HepG2 (cell line): ENCODE results near the gene TAF12. TPM values are rescaled to one million over a fixed set of nuclear protein-coding genes. Genes with fewer than 3 reads are reported as not detected.

Experiments used
- ATF7 ChIP-seq, 2 experiments: fragments of 450-650 bp in 1 of 2; sonication (generic) in 1 of 2; formaldehyde crosslinking in 1 of 2; IDR thresholded peaks; 2 replicates each; pipeline versions ENCODE4 v1.4.0 to v1.6.1; 2016 to 2020; ENCODE audit warnings: antibody characterized with exemption in 1 of 2, mild to moderate bottlenecking in 1 of 2, missing genetic modification reagents in 1 of 2
- CEBPB ChIP-seq: IDR thresholded peaks from 2 replicates; pipeline ENCODE4 v1.6.1; 2011; ENCODE audit warnings: low read depth, low read length, improper control_type of control experiment, borderline replicate concordance
- HDAC6 ChIP-seq: fragments of 200-600 bp; sonication (generic); IDR thresholded peaks from 2 replicates; pipeline ENCODE4 v1.7.0; 2017; ENCODE audit warnings: mild to moderate bottlenecking, antibody characterized with exemption, low read length, low read depth
- HNRNPL ChIP-seq: fragments of 200-400 bp; formaldehyde crosslinking; IDR thresholded peaks from 2 replicates; pipeline ENCODE4 v1.6.1; 2017; ENCODE audit warnings: mild to moderate bottlenecking, low read depth, low read length
- KLF13 ChIP-seq: sonication (generic); formaldehyde crosslinking; IDR thresholded peaks from 2 replicates; pipeline ENCODE4 v1.4.0; 2020; ENCODE audit warnings: mild to moderate bottlenecking, missing genetic modification reagents
- MIXL1 ChIP-seq: IDR thresholded peaks from 2 replicates; pipeline ENCODE4 v1.6.1; 2016
- NFKBIZ ChIP-seq: IDR thresholded peaks from 2 replicates; pipeline ENCODE4 v1.6.1; 2018; ENCODE audit warnings: missing genetic modification reagents, missing compliant biosample characterization
- RXRA ChIP-seq: sonication (generic); formaldehyde crosslinking; IDR thresholded peaks from 2 replicates; pipeline ENCODE4 v1.5.1; 2020; ENCODE audit warnings: missing genetic modification reagents
- SETDB1 ChIP-seq: sonication (generic); formaldehyde crosslinking; IDR thresholded peaks from 2 replicates; pipeline ENCODE4 v1.5.1; 2020; ENCODE audit warnings: missing genetic modification reagents, mild to moderate bottlenecking, borderline replicate concordance
- TAF15 ChIP-seq: fragments of 200-400 bp; formaldehyde crosslinking; IDR thresholded peaks from one replicate; pipeline ENCODE4 v1.6.1; 2018; ENCODE audit warnings: mild to moderate bottlenecking, low read depth, low read length; ENCODE audit not compliant: poor library complexity, severe bottlenecking
- ZBTB21 ChIP-seq: sonication (generic); formaldehyde crosslinking; IDR thresholded peaks from 2 replicates; pipeline ENCODE4 v1.4.0; 2020; ENCODE audit warnings: missing genetic modification reagents
- ZNF143 ChIP-seq: sonication (generic); formaldehyde crosslinking; IDR thresholded peaks from 2 replicates; pipeline ENCODE4 v1.4.0; 2020; ENCODE audit warnings: missing genetic modification reagents
- ZNF431 ChIP-seq: sonication (generic); formaldehyde crosslinking; IDR thresholded peaks from 2 replicates; pipeline ENCODE4 v1.9.0; 2022; ENCODE audit warnings: missing genetic modification reagents, low read depth, mild to moderate bottlenecking, borderline replicate concordance
- ZNF496 ChIP-seq: sonication (generic); formaldehyde crosslinking; IDR thresholded peaks from 2 replicates; pipeline ENCODE4 v1.8.1; 2023; ENCODE audit warnings: mild to moderate bottlenecking, moderate library complexity, missing genetic modification reagents; ENCODE audit not compliant: insufficient replicate concordance
- ZNF713 ChIP-seq: sonication (generic); formaldehyde crosslinking; IDR thresholded peaks from 2 replicates; pipeline ENCODE4 v1.4.0; 2020; ENCODE audit warnings: mild to moderate bottlenecking, missing genetic modification reagents
- ZNF772 ChIP-seq: sonication (generic); formaldehyde crosslinking; IDR thresholded peaks from 2 replicates; pipeline ENCODE4 v1.5.0; 2020; ENCODE audit warnings: mild to moderate bottlenecking, missing genetic modification reagents
- ZNF883 ChIP-seq: sonication (generic); formaldehyde crosslinking; IDR thresholded peaks from 2 replicates; pipeline ENCODE4 v1.5.1; 2020; ENCODE audit warnings: mild to moderate bottlenecking, missing genetic modification reagents; ENCODE audit errors: not compliant biosample characterization
- polyA plus RNA-seq, 8 experiments: library from polyadenylated mRNA; depleted of rRNA in 3 of 8; stranded (reverse) in 7 of 8; unstranded in 1 of 8; fragments of >200 nt; fragmentation: Illumina TruSeq in 4 of 8; extraction: Trizol in 4 of 8; gene quantifications; 2 replicates each; pipeline versions ENCODE4 v1.2.1 to v1.2.3, GENCODE V29; 2011 to 2016; ENCODE audit warnings: low read depth in 4 of 8, missing spikeins in 1 of 8, mixed read lengths in 1 of 8; ENCODE audit not compliant: insufficient read depth in 1 of 8
- total RNA-seq, 5 experiments: library from RNA; depleted of rRNA; stranded (reverse); fragments of >200 nt; fragmentation: Illumina TruSeq; extraction: Trizol; gene quantifications; 2 replicates each; pipeline ENCODE4 v1.2.3, GENCODE V29; 2016; ENCODE audit warnings: low read depth in 1 of 5
- TF ChIP-seq, protein P1 (sequence below): sonication (generic); formaldehyde crosslinking; IDR thresholded peaks from 2 replicates; pipeline ENCODE4; 2020; ENCODE audit warnings: missing genetic modification reagents, mild to moderate bottlenecking, borderline replicate concordance
- TF ChIP-seq, protein P2 (sequence below): sonication (generic); formaldehyde crosslinking; IDR thresholded peaks from 2 replicates; pipeline ENCODE4 v1.4.0; 2020; ENCODE audit warnings: missing genetic modification reagents, borderline replicate concordance
- TF ChIP-seq, protein P3 (sequence below): sonication (generic); formaldehyde crosslinking; IDR thresholded peaks from 2 replicates; pipeline ENCODE4 v1.5.0; 2020; ENCODE audit warnings: missing genetic modification reagents

TAF12 gene
- total and polyA plus RNA-seq, 2 of the 13 experiments (the other 11 are each of a cell fraction or from before 2014, with no cell fraction given): 16.3 to 17.1 TPM

DNA sequence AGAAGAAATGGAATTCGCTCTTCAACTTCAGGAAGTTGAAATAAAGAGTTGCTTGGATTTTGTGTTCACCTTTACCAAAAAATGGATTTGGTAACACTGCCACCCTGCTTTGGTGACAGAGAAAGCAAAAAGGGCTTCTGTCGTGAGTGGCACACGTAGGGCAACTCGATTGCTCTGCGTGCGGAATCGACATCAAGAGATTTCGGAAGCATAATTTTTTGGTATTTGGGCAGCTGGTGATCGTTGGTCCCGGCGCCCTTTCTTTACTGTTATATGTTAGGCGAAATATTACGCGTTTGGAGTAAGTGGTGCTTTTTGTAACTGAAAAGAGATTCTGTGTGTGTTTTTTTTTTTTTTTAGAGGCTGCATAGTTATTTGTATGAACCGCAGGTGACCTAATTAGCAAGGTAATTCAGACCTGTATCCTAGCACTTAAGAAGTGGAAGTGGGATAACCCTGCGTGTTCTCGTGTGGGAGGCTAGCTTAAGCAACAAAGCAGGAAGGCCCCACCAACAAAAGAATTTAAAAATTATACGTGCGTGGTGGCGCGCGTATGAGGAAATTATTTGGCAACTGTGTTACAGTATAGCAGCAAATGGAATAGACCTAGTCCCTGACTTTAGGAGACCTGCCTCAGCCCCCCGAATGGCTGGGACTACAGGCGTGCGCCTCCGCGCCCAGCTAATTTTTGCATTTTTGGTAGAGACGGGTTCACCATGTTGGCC lies 5.8 kb upstream of the TAF12 start, which contains the start of gene RNU11 (continued):
- TF ChIP-seq, protein P1, sequence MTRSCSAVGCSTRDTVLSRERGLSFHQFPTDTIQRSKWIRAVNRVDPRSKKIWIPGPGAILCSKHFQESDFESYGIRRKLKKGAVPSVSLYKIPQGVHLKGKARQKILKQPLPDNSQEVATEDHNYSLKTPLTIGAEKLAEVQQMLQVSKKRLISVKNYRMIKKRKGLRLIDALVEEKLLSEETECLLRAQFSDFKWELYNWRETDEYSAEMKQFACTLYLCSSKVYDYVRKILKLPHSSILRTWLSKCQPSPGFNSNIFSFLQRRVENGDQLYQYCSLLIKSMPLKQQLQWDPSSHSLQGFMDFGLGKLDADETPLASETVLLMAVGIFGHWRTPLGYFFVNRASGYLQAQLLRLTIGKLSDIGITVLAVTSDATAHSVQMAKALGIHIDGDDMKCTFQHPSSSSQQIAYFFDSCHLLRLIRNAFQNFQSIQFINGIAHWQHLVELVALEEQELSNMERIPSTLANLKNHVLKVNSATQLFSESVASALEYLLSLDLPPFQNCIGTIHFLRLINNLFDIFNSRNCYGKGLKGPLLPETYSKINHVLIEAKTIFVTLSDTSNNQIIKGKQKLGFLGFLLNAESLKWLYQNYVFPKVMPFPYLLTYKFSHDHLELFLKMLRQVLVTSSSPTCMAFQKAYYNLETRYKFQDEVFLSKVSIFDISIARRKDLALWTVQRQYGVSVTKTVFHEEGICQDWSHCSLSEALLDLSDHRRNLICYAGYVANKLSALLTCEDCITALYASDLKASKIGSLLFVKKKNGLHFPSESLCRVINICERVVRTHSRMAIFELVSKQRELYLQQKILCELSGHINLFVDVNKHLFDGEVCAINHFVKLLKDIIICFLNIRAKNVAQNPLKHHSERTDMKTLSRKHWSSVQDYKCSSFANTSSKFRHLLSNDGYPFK: peak; percentile 15
- TF ChIP-seq ZBTB21 (CRISPR knock-in tag) (peak; percentile 73; the same call in 1 of the 2 replicates), CEBPB (no peak), TAF15 (no peak), HNRNPL (no peak), ZNF143 (CRISPR knock-in tag) (peak; percentile 91), ZNF883 (CRISPR knock-in tag) (no peak), HDAC6 (peak; percentile 91; the same call in 1 of the 2 replicates), RXRA (CRISPR knock-in tag) (peak; percentile 77; the same call in 1 of the 2 replicates), ZNF713 (0 out of 2 replicates have a peak, but pooled peaks have one; percentile 77), ZNF496 (CRISPR knock-in tag) (no peak), ZNF772 (CRISPR knock-in tag) (peak; percentile 22), ATF7 (IDR thresholded peaks at IDR 0.05) (peak; percentile 46), ATF7 (CRISPR knock-in tag; IDR thresholded peaks at IDR 0.05) (peak; percentile 24; the same call in 1 of the 2 replicates), SETDB1 (no peak), MIXL1 (peak; percentile 91), NFKBIZ (CRISPR knock-in tag) (peak; percentile 78; the same call in 1 of the 2 replicates), KLF13 (CRISPR knock-in tag) (no peak), ZNF431 (CRISPR knock-in tag) (peak; percentile 92; the same call in 1 of the 2 replicates)
- TF ChIP-seq, protein P2, sequence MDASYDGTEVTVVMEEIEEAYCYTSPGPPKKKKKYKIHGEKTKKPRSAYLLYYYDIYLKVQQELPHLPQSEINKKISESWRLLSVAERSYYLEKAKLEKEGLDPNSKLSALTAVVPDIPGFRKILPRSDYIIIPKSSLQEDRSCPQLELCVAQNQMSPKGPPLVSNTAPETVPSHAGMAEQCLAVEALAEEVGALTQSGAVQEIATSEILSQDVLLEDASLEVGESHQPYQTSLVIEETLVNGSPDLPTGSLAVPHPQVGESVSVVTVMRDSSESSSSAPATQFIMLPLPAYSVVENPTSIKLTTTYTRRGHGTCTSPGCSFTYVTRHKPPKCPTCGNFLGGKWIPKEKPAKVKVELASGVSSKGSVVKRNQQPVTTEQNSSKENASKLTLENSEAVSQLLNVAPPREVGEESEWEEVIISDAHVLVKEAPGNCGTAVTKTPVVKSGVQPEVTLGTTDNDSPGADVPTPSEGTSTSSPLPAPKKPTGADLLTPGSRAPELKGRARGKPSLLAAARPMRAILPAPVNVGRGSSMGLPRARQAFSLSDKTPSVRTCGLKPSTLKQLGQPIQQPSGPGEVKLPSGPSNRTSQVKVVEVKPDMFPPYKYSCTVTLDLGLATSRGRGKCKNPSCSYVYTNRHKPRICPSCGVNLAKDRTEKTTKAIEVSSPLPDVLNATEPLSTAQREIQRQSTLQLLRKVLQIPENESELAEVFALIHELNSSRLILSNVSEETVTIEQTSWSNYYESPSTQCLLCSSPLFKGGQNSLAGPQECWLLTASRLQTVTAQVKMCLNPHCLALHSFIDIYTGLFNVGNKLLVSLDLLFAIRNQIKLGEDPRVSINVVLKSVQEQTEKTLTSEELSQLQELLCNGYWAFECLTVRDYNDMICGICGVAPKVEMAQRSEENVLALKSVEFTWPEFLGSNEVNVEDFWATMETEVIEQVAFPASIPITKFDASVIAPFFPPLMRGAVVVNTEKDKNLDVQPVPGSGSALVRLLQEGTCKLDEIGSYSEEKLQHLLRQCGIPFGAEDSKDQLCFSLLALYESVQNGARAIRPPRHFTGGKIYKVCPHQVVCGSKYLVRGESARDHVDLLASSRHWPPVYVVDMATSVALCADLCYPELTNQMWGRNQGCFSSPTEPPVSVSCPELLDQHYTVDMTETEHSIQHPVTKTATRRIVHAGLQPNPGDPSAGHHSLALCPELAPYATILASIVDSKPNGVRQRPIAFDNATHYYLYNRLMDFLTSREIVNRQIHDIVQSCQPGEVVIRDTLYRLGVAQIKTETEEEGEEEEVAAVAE (CRISPR knock-in tag): peak; percentile 76; the same call in 1 of the 2 replicates
- TF ChIP-seq, protein P3, sequence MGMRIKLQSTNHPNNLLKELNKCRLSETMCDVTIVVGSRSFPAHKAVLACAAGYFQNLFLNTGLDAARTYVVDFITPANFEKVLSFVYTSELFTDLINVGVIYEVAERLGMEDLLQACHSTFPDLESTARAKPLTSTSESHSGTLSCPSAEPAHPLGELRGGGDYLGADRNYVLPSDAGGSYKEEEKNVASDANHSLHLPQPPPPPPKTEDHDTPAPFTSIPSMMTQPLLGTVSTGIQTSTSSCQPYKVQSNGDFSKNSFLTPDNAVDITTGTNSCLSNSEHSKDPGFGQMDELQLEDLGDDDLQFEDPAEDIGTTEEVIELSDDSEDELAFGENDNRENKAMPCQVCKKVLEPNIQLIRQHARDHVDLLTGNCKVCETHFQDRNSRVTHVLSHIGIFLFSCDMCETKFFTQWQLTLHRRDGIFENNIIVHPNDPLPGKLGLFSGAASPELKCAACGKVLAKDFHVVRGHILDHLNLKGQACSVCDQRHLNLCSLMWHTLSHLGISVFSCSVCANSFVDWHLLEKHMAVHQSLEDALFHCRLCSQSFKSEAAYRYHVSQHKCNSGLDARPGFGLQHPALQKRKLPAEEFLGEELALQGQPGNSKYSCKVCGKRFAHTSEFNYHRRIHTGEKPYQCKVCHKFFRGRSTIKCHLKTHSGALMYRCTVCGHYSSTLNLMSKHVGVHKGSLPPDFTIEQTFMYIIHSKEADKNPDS (CRISPR knock-in tag): no peak
